H1 (cell line): Measurements from ENCODE around the gene COL6A5.

ENCODE experiments used
- POLR2A ChIP-seq, 2 experiments: IDR thresholded peaks; 1 replicate in 1 of 2; 2 replicates in 1 of 2; pipeline ENCODE4 v1.6.1; 2011; ENCODE audit warnings: low read depth in 2 of 2, low read length in 2 of 2, mild to moderate bottlenecking in 2 of 2; ENCODE audit errors: control extremely low read depth in 1 of 2
- SIN3A ChIP-seq, 2 experiments: IDR thresholded peaks in 1 of 2; conservative IDR thresholded peaks in 1 of 2; 2 replicates each; pipeline ENCODE4 v1.6.1; 2011 to 2012; ENCODE audit warnings: low read length in 2 of 2, improper control_type of control experiment in 1 of 2, low read depth in 1 of 2, mild to moderate bottlenecking in 1 of 2
- USF2 ChIP-seq: IDR thresholded peaks from 2 replicates; pipeline ENCODE4 v1.6.1; 2011; ENCODE audit warnings: low read length, improper control_type of control experiment

GRCh38 chr3:130426206-130426605 lies 80.7 kb downstream of the COL6A5 start:
- TF ChIP-seq SIN3A (conservative IDR thresholded peaks at IDR 0.05 in 1 of 2, IDR thresholded peaks at IDR 0.05 in 1 of 2; ENCODE audit: low read depth in 1 of 2, low read length in 2 of 2) (no peak), POLR2A (IDR thresholded peaks at IDR 0.05; ENCODE audit: control extremely low read depth in 1 of 2, low read depth in 2 of 2, low read length in 2 of 2) (no peak), USF2 (no peak)
